Left ventricle myocardium superior (tissue), 1 donor: ENCODE data around the gene CPHXL2. TPM values are rescaled to one million over a fixed set of nuclear protein-coding genes. Genes with fewer than 3 reads are reported as not detected.

ENCODE experiments used
- ATAC-seq: fragments of 200-7000 bp; cut with Tn5 transposase; one replicate; pipeline ENCODE4 v1.9.1; 2020; ENCODE audit warnings: mild to moderate bottlenecking, moderate library complexity
- DNase-seq: peaks from one replicate; pipeline ENCODE4 v3.0.0-alpha.2; 2020
- intact Hi-C: fragments of 100-400 bp; cut with micrococcal nuclease; formaldehyde crosslinking; loops from one replicate; pipeline ENCODE4 v1.11.0; 2022
- long read RNA-seq: library from polyadenylated mRNA; unstranded; transcript quantifications from one replicate; pipeline ENCODE4 v2.0.0, GENCODE V29; 2021
- total RNA-seq: library from RNA; stranded (reverse); fragmentation: NEBNext Ultra II Directional; extraction: Animal tissue kit (Norgen Biotek cat#: 25700); gene quantifications from one replicate; pipeline ENCODE4 v1.2.1, GENCODE V29; 2021
- donor health status: DM: no; HTN: yes; CAD: no; lungs with severe emphysema.

The CPHXL2 gene
- not detected for total RNA-seq
- long read RNA-seq, result 0 reads

DNA sequence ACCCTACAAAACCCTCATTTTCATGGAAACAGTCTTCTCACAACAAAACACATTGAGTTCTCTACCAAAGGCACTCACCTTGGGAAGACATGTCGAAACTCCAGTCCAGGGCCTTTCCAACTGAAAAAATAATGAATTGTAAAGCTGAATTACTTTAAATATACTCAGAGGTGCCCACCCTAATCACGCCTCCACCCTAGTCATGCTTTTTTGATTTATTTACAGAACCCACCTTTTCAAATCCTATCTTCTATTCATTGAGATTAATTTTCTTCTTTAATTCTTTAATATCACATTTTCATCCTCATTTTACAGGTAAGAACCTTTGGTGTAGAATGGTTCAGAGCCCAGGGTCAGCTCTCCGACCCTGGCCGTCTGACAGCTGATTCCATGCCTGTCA is at the start of gene CPHXL2:
TSS of gene CPHXL2 (minus strand) at position 101 of the 400 bp plus-strand sequence. CDS start at position 91, 10 bp downstream.
- intact Hi-C loops, result no loop called here
- ATAC-seq, result no peak
- DNase-seq, result no peak

DNA sequence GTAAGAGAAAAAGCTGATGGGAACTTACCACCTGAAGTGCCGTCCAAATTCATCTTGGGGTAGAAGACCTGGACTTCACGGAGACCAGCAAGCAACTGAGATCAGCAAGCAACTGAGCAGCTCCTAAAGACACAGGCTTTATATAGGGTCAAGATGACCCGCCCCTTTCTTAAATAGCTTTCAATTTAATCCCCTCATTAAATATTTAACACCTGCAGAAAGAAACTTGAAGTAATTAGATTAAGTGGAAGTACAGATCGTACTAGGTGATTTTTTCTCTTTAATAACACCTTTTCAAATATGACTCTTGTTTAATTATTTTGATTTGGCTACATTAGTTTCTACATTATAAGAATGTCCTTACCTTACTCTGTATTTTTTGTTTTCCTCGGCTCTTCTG is 49.6 kb upstream of the CPHXL2 start, which contains the start of gene CPHXL:
TSS of gene CPHXL (minus strand) at position 101 of the 400 bp plus-strand sequence. CDS start at position 53, 48 bp downstream.
- DNase-seq, result no peak
- intact Hi-C loops, result no loop called here

DNA sequence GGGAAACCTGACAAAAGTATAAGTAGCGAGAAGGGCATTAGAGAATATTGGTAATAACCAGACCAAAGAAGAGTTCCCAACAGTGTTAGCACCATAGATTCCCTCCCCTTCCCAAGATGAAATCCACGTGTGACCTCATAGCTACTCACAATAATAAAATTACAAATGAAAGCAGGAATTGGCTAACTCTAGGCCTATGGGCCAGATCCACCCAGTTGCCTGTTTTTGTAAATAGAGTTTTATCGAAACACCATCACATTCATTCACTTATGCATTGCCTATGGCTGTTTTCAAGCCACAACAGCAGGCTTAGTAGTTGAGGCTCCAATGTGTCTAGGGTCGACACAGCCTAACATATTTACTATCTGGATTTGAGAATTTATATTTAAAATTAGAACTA is 41.6 kb upstream of the CPHXL2 start:
- ATAC-seq (no peak), DNase-seq (no peak)
- intact Hi-C loops, result no loop called here

More for the DNA sequence above, 49.6 kb upstream of the CPHXL2 start, which contains the start of gene CPHXL:
- no peak for ATAC-seq

DNA sequence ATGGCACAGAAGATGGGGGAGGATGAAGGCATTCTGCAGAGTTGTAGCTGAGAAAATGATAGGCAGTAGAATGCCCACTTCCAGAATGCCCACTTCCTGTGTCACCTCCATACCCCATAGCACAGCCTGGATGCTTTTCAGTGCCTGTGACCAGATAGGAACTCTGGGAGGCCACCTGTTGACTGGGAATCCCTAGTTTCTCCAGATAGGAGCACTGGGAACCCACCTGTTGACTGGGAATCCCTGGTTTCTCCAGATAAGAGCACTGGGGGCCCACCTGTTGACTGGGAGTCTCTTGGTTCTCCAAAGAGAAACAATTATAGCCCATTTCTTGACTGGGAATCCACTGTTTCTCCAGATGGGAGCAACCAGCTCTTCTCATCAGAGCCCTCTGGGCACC is 37.9 kb upstream of the CPHXL2 start:
- ATAC-seq, result no peak
- intact Hi-C loops, result no loop called here
- no peak for DNase-seq

DNA sequence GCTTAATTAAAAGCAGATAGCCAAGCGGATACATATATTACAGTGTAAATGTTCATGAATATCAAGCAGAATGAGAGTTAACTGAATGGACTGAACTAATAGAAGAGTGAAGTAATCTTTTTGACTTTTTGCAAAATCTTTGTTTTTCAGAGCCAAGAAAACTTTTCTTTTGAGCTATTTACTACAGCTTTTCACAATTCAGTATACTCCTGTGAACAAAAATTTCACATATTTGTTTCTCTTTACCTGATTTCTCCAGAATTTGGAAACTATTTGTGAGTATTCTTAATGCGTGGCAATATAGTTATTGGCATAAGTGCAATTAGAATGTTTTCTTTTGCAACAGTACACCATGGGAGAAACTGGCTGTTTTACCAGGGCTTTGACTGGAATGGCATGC is 33.5 kb upstream of the CPHXL2 start:
- no peak for DNase-seq
- intact Hi-C loops, result no loop called here
- no peak for ATAC-seq

DNA sequence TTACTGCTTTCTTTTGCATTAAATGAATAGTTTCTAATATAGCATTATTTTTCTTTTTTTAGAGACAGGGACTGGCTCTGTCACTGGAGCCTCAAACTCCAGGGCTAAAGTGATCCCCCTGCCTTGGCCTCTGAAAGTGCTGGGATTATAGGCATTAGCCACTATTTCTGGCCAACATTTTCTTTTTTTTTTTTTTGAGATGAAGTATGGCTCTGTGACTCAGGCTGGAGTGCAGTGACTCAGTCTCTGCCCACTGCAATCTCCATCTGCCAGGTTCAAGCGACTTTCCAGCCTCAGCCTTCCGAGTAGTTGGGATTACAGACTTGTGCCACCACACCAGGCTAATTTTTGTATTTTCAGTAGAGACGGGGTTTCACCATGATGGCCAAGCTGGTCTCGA is 26.5 kb upstream of the CPHXL2 start:
- intact Hi-C loops, result no loop called here
- ATAC-seq, result no peak

DNA sequence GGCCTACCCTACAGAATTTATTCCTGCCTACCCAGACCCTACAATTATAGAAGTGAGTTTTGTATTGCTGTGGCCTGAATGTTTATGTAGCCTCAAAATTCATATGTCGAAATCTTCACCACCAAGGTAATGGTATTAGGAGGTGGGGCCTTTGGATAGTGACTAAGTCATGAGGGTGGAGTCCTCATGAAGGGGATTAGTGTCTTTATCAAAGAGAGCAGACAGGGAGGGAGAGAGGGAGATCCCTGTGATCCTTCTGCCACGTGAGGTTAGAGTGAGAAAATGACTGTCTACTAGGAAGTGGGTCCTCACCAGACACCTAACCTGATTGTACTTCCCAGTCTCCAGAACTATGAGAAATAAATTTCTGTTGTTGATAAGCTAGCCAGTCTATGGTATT is 25.4 kb upstream of the CPHXL2 start:
- no peak for ATAC-seq
- no peak for DNase-seq
- intact Hi-C loops, result no loop called here

More for the DNA sequence above, 26.5 kb upstream of the CPHXL2 start:
- DNase-seq, result no peak

DNA sequence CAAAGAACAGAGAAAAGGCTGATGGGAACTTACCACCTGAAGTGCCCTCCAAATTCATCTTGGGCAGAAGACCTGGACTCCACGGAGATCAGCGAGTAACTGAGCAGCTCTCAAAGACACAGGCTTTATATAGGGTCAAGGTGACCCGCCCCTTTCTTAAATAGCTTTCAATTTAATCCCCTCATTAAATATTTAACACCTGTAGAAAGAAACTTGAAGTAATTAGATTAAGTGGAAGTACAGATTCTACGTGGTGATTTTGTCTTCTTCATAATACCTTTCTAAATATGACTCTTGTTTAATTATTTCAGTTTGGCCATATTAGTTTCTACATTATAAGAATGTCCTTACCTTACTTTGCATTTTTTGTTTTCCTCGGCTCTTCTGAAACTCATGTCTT is 24.6 kb upstream of the CPHXL2 start, which contains the start of gene DUXB:
TSS of gene DUXB (minus strand) at position 101 of the 400 bp plus-strand sequence. CDS start at position 58, 43 bp downstream.
- intact Hi-C loops, result no loop called here
- ATAC-seq, result no peak

DNA sequence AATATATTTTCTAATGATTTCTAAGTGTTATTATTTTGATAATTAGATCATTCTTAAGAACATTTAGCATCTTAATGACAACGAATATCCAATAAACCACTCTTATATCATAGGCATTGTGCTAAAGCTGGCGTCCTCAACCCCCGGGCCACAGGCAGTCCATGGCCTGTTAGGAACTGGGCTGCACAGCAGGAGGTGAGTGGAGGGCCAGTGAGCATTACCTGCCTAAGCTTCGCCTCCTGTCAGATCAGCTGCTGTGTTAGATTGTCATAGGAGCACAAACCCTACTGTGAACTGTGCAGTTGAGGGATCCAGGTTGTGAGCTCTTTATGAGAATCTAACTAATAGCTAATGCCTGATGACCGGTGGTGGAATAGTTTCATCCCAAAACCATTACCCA is 20.8 kb upstream of the CPHXL2 start:
- no peak for ATAC-seq
- intact Hi-C loops, result no loop called here
- no peak for DNase-seq

More for the DNA sequence above, 24.6 kb upstream of the CPHXL2 start, which contains the start of gene DUXB:
- no peak for DNase-seq

DNA sequence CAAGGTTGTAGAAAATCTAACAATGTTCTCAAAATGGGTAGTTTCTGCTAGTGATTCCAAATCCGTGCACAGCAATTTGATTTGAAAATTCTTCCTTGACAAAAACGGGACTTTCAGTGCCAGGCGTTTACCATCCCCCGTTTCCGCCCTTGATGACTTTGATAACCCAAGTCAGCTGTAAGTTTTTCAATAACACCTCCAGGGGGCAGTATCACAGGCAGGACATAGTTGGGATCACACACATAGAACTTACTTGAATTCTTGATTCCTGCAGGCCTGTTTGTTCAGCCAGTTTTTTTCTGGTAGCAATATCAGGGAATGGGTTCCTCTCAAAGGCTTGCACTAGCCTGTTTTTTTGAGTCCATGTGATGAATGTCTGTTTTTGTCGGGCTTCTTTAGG is 18.9 kb upstream of the CPHXL2 start:
- intact Hi-C loops, result no loop called here
- DNase-seq, result no peak

DNA sequence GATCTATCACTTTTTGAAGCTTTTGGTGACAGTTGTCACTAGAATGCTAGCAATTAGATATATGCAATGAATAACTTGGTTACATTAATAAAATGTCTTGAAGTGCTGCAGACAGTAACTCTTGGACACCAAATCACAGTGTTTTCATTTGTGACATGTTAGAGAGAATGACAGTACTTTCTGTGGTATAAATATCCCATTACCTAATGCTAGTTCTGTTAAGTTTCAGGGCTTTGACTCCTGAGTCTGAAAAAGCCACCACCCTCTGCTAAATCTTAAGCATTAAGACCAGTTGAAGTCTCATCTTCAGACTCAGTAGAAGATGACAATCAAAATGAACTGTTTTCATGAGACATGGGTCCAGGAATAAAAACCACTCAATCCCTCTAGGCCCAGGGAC is 10.6 kb upstream of the CPHXL2 start:
- ATAC-seq (peak; percentile 56), DNase-seq (no peak)
- intact Hi-C loops, result no loop called here

More for the DNA sequence above, 18.9 kb upstream of the CPHXL2 start:
- no peak for ATAC-seq

DNA sequence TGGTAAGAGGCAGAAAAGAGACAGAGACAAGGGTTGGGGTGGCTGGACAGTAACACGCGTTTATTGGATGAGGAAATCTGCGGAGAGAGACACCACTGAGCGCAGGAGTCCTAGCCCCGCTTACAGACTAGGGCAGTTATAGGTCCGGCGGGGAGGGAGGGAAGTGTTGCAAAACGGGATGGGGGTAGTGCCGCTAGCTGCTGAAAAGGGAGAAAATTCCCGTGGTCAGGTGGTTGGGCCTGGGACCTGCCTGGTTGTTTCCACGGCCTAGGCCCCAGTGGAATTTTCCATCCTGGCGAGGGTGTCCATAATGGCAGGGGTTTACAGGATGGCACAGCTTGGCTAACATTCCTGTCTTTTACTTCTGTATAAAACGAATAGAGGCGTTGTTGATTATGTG is 5.5 kb upstream of the CPHXL2 start:
- intact Hi-C loops, result no loop called here
- ATAC-seq (no peak), DNase-seq (no peak)

DNA sequence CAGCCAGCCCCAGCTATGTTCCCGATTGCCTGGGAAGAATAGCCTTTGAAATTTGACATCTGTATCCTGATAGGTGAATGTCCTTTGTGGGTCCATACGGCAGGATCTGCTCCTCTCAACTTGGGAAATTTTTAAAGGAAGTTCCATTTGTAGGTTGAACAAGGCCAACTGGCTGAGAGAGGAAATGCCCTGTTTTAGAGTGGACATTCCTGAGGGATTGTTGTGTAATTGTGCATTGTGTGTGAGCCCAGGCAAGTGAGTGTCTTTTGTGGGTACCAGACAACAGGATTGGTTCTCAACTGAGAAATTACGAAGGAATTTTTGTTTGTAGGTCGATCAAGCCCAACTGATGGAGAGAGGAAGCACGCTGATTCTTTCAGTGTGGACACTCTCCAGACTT is 2.6 kb upstream of the CPHXL2 start:
- intact Hi-C loops, result no loop called here
- DNase-seq (no peak), ATAC-seq (no peak)

DNA sequence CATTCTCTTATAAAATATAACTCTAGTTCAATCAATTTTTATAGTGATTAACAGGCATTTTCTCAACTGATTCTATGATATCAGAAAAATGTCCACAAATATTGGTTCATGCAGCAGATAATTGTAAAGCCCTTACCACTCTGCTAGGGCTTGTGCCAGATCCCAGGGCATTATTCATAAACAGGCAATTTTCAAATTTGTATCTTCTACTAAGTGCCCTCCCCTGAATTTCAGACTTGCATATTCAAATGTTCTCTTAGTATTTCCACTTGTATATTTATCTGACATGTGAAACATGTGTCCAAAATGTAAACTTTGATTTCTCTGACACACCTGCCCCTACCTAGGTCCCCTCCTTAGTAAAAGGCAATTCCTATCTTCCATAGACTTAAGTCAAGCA is 9.3 kb downstream of the CPHXL2 start:
- ATAC-seq (no peak), DNase-seq (no peak)
- intact Hi-C loops, result no loop called here

DNA sequence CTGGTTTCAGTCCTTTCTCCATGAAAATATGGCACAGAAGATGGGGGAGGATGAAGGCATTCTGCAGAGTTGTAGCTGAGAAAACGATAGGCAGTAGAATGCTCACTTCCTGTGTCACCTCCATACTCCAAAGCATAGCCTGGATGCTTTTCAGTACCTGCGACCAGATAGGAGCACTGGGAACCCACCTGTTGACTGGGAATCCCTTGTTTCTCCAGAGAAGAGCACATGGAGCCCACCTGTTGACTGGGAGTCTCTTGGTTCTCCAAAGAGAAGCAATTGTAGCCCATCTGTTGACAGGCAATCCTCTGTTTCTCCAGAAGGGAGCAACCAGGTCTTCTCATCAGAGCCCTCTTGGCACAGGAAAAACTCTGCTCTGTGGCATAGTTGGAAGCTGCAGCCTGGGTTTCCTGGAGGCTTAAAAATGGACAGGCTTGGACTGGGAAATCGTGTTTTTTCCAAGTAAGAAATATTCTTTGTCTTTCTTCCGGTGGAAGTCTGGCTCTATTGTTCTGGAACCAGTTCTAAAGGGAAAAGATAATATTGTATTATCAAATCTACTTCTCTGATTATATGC is 16.0 kb downstream of the CPHXL2 start:
- DNase-seq (no peak), ATAC-seq (no peak)
- intact Hi-C loops, result no loop called here

DNA sequence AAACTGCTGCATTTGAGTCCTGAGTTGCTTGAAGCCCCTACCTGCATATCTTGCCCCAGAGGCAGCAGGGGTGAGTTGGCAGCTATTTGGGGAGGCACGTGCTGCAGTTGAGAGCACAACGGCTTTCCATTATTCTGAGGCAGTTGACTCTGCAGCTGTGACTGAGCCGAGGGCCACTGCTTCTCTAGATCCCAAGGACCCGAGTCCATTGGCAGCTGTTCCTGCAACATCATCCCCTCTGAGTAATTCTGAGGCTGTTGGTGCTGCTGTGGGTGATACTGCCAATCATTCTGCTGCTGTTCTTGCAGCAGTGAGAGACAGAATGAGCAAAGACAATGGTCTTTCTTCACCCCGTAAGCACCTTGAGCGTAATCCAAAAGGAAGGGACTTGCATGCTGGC is 16.5 kb downstream of the CPHXL2 start:
- DNase-seq (no peak), ATAC-seq (no peak)
- intact Hi-C loops, result no loop called here

DNA sequence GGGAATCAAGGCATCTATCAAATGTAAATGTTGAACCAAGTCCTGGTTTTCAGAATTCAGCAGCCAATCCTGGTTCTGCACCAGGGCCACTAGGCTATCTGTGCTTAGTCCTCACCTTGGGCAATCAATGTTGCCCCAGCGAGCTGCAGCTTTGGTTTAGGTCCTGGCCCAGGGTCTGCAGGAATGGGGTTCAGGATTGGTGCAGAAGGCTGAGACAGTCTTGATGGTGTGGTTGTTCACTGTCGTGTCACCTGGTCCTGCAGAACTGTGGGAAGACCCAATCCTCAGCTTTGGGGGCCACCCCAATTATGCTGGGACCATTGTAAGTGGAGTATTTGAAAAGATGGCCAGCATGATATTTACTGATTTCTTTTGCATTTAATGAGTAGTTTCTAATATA is 18.6 kb downstream of the CPHXL2 start:
- intact Hi-C loops, result no loop called here
- DNase-seq (no peak), ATAC-seq (no peak)

DNA sequence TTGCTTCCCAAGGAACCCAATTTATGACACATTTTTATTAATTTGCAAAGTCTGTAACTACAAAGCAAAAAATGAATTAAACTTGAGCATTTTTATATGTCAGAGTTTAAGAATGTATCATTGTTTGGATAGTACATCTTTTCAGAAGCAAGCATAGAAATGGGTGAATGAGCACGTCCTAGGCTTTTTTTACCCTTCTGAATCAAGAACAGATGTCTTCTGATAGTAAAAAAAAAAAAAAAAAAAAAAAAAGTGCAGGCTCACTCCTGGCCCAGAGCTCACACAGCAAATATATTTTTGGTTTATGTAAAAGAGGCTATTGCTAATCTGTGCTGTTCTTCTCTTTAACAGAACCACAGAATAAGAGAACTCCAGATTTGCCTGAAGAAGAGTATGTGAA is 22.9 kb downstream of the CPHXL2 start:
- ATAC-seq (no peak), DNase-seq (no peak)
- intact Hi-C loops, result no loop called here

DNA sequence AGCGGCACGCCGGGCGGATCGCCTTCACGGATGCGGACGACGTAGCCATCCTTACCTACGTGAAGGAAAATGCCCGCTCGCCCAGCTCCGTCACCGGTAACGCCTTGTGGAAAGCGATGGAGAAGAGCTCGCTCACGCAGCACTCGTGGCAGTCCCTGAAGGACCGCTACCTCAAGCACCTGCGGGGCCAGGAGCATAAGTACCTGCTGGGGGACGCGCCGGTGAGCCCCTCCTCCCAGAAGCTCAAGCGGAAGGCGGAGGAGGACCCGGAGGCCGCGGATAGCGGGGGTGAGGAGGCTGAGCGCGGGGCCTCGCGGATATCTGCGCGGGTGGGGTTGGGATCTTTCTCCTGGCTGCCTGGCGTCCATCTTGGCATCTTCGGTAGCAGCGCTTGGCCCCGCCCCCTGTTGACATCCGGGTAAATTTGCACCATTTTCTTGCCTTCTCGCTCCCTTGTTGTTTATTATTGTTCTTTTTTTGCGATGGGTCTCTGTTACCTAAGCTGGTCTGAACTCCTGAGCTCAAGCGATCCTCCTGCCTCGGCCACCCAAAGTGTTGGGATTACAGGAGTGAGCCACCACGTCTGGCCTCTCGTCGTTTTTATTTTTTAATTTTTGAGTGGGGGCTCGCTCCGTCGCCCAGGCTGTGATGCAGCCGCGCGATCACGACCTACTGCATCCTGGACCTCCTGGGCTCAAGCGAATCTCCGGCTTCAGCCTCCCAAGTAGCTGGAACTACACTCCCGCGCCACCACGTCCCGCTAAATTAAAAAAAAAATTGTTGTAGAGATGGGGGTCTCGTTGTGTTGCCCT is 28.3 kb downstream of the CPHXL2 start:
- DNase-seq, result peak; percentile 89
- intact Hi-C loops, result no loop called here
- peak; percentile 77 for ATAC-seq

DNA sequence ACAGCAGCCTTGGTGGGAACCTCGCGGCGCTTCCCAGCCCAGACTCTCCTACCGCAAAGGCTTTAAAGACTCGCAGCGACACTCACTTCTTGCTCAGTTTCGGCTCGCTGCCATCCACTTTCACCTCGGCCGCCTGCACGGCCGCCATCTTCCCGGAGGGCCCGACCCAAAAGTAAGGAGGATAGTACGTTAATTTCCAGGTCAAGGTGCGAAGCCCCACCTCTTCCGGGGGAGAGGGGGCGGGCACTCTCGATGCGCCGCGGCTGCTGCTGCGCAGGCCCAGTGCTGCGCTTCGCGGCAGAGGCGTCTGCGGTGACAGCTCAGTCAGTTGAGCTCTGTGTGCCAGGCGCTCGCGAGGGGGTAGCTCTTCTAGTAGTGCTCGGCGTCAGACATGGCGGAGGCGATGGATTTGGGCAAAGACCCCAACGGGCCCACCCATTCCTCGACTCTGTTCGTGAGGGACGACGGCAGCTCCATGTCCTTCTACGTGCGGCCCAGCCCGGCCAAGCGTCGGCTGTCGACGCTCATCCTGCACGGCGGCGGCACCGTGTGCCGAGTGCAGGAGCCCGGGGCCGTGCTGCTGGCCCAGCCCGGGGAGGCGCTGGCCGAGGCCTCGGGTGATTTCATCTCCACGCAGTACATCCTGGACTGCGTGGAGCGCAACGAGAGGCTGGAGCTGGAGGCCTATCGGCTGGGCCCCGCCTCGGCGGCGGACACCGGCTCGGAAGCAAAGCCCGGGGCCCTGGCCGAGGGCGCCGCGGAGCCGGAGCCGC is 29.1 kb downstream of the CPHXL2 start, which contains the start of the genes KARS1 and TERF2IP:
TSS of gene KARS1 (minus strand) at position 174 of the 773 bp plus-strand sequence. CDS start at position 148, 26 bp downstream.
TSS of gene TERF2IP (plus strand) at position 282 of the 773 bp plus-strand sequence. CDS start at position 392, 110 bp downstream.
- intact Hi-C loops, result no loop called here
- DNase-seq, result peak; percentile 95
- ATAC-seq, result peak; percentile 97
